CD4-positive, alpha-beta T cell treated with Interleukin-17A for 4 hours (primary cell): Measurements from ENCODE around the gene DPP10.
"Not testable (repeated sequence)": the region's sequence is repeated elsewhere in the genome, so short reads cannot be mapped to it uniquely, and the experiment has no call there.

Source experiments
- DNase-seq: peaks from one replicate; pipeline ENCODE4 v3.0.0-alpha.2; 2020; ENCODE audit warnings: mixed read lengths

DPP10 gene

GRCh38 chr2:115034801-115035200, 592.4 kb downstream of the DPP10 start:
- no peak for DNase-seq

- no peak for DNase-seq
Measured at GRCh38 chr2:115036818-115037217, 594.4 kb downstream of the DPP10 start.

GRCh38 chr2:115057473-115057872, 615.0 kb downstream of the DPP10 start:
- no peak for DNase-seq

GRCh38 chr2:115070002-115070401, 627.6 kb downstream of the DPP10 start:
- DNase-seq: no peak

GRCh38 chr2:115071534-115071933, 629.1 kb downstream of the DPP10 start:
- DNase-seq: no peak

- DNase-seq: no peak
Measured at GRCh38 chr2:115075800-115076199, 633.4 kb downstream of the DPP10 start.

GRCh38 chr2:115077626-115078025, 635.2 kb downstream of the DPP10 start:
- DNase-seq: no peak

- DNase-seq: no peak
Measured at GRCh38 chr2:115083225-115083624, 640.8 kb downstream of the DPP10 start.

GRCh38 chr2:115083711-115084110, 641.3 kb downstream of the DPP10 start:
- DNase-seq: no peak

- no peak for DNase-seq
Measured at GRCh38 chr2:115084446-115084845, 642.0 kb downstream of the DPP10 start.

GRCh38 chr2:115086051-115086620, 643.7 kb downstream of the DPP10 start:
- DNase-seq: not testable (repeated sequence)

GRCh38 chr2:115094441-115094840, 652.0 kb downstream of the DPP10 start:
- no peak for DNase-seq

GRCh38 chr2:115105966-115106365, 663.5 kb downstream of the DPP10 start:
- no peak for DNase-seq

- no peak for DNase-seq
Measured at GRCh38 chr2:115115135-115115534, 672.7 kb downstream of the DPP10 start.

- no peak for DNase-seq
Measured at GRCh38 chr2:115118306-115118705, 675.9 kb downstream of the DPP10 start.

- no peak for DNase-seq
Measured at GRCh38 chr2:115119086-115119485, 676.6 kb downstream of the DPP10 start.

GRCh38 chr2:115122701-115123100, 680.3 kb downstream of the DPP10 start:
- DNase-seq: no peak

GRCh38 chr2:115124817-115125216, 682.4 kb downstream of the DPP10 start:
- no peak for DNase-seq

GRCh38 chr2:115129536-115129935, 687.1 kb downstream of the DPP10 start:
- no peak for DNase-seq

- DNase-seq: no peak
Measured at GRCh38 chr2:115160531-115161080, 718.2 kb downstream of the DPP10 start.

GRCh38 chr2:115161081-115161770, 718.8 kb downstream of the DPP10 start:
- no peak for DNase-seq

- DNase-seq: no peak
Measured at GRCh38 chr2:115161771-115162493, 719.5 kb downstream of the DPP10 start.

GRCh38 chr2:115162494-115163293, 720.3 kb downstream of the DPP10 start:
- no peak for DNase-seq
